ENCODE measurements around the gene ZNF564. TPM values are rescaled to one million over a fixed set of nuclear protein-coding genes. Genes with fewer than 3 reads are reported as not detected.

Gene ZNF564
- total and polyA plus RNA-seq, 2 of the 13 experiments (the other 11 are each of a cell fraction or from before 2014, with no cell fraction given), result 2.3 to 11.1 TPM

DNA sequence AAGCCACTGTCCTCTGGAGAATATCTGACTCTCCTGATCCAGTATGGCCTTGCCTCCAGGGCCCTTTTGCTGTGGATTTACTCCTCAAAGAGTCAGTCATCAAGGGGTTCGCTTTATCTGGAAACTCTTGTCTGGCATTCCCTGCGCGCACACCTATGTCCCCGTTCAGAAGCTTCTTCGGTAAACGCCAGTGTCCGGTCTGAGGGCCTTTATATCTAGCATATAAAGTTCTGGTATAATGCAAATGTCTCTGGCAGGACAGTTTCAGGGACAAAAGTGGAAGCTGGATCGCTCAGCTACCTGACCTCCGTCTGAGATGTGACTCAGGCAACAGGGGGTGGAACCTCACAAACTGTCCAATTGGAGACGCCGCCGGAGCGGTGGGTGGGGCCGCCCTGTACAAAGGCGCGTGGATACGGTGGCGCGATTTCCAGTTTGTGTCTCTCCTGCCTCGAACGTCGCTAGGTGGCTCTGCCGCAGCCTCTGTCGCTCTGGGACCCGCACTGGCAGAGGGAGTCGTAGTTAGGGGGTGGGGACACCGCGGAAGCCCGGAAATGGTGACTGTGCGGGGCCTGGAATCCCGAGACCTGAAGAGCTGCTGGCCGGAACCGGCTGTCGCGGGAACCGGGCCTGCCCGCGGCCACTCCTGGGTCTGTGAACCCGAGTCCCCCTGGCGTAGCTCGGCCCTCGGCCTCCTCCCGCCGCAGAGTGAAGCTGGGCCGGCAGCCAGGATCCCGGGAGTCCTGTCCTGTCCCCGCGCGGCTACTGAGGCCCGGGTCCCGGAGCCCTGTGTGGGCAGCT, 56.1 kb downstream of the ZNF564 start (continued):
- TF ChIP-seq, protein P1, sequence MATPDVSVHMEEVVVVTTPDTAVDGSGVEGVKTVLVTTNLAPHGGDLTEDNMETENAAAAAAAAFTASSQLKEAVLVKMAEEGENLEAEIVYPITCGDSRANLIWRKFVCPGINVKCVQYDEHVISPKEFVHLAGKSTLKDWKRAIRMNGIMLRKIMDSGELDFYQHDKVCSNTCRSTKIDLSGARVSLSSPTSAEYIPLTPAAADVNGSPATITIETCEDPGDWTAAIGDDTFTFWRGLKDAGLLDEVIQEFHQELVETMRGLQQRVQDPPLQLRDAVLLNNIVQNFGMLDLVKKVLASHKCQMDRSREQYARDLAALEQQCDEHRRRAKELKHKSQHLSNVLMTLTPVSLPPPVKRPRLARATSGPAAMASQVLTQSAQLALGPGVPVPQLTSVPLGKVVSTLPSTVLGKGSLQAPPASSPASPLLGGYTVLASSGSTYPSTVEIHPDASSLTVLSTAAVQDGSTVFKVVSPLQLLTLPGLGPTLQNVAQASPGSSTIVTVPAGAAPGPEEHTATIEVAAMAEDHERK (CRISPR knock-in tag; IDR thresholded peaks at IDR 0.05; ENCODE audit: low read depth), result no peak
- TF ChIP-seq ZFAT (CRISPR knock-in tag; conservative IDR thresholded peaks at IDR 0.05) (no peak), PHB2 (IDR thresholded peaks at IDR 0.05; ENCODE audit: partially characterized antibody) (no peak), SALL1 (CRISPR knock-in tag; IDR thresholded peaks at IDR 0.05) (peak; percentile 92), SP5 (CRISPR knock-in tag; IDR thresholded peaks at IDR 0.05; ENCODE audit: borderline replicate concordance, low read depth) (peak; percentile 81), SIX4 (CRISPR knock-in tag; IDR thresholded peaks at IDR 0.05) (peak; percentile 35; the same call in 1 of the 2 replicates), IKZF4 (CRISPR knock-in tag; IDR thresholded peaks at IDR 0.05; ENCODE audit: borderline replicate concordance, low read depth, not compliant biosample characterization) (no peak), HCFC1 (IDR thresholded peaks at IDR 0.05; ENCODE audit: low read depth, low read length) (no peak), AHR (CRISPR knock-in tag; IDR thresholded peaks at IDR 0.05) (peak; percentile 78; the same call in 1 of the 2 replicates), BRD4 (CRISPR knock-in tag; IDR thresholded peaks at IDR 0.05) (no peak), ZNF205 (CRISPR knock-in tag; IDR thresholded peaks at IDR 0.05) (0 out of 2 replicates have a peak, but pooled peaks have one; percentile 63), SOX5 (CRISPR knock-in tag; IDR thresholded peaks at IDR 0.05; ENCODE audit: borderline replicate concordance) (peak; percentile 57; the same call in 1 of the 2 replicates), ZMYM4 (CRISPR knock-in tag; IDR thresholded peaks at IDR 0.05) (peak; percentile 95), NCOA5 (CRISPR knock-in tag; IDR thresholded peaks at IDR 0.05) (no peak), ZNF768 (CRISPR knock-in tag; IDR thresholded peaks at IDR 0.05) (peak; percentile 70)
- TF ChIP-seq, protein P2, sequence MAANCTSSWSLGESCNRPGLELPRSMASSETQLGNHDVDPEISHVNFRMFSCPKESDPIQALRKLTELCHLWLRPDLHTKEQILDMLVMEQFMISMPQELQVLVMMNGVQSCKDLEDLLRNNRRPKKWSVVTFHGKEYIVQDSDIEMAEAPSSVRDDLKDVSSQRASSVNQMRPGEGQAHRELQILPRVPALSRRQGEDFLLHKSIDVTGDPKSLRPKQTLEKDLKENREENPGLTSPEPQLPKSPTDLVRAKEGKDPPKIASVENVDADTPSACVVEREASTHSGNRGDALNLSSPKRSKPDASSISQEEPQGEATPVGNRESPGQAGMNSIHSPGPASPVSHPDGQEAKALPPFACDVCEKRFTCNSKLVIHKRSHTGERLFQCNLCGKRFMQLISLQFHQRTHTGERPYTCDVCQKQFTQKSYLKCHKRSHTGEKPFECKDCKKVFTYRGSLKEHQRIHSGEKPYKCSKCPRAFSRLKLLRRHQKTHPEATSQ (CRISPR knock-in tag; IDR thresholded peaks at IDR 0.05; ENCODE audit: borderline replicate concordance), result peak; percentile 91
- TF ChIP-seq, protein P3, sequence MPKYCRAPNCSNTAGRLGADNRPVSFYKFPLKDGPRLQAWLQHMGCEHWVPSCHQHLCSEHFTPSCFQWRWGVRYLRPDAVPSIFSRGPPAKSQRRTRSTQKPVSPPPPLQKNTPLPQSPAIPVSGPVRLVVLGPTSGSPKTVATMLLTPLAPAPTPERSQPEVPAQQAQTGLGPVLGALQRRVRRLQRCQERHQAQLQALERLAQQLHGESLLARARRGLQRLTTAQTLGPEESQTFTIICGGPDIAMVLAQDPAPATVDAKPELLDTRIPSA (CRISPR knock-in tag; IDR thresholded peaks at IDR 0.05; ENCODE audit: borderline replicate concordance), result no peak
- TF ChIP-seq, protein P4, sequence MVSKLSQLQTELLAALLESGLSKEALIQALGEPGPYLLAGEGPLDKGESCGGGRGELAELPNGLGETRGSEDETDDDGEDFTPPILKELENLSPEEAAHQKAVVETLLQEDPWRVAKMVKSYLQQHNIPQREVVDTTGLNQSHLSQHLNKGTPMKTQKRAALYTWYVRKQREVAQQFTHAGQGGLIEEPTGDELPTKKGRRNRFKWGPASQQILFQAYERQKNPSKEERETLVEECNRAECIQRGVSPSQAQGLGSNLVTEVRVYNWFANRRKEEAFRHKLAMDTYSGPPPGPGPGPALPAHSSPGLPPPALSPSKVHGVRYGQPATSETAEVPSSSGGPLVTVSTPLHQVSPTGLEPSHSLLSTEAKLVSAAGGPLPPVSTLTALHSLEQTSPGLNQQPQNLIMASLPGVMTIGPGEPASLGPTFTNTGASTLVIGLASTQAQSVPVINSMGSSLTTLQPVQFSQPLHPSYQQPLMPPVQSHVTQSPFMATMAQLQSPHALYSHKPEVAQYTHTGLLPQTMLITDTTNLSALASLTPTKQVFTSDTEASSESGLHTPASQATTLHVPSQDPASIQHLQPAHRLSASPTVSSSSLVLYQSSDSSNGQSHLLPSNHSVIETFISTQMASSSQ (IDR thresholded peaks at IDR 0.05; ENCODE audit: low read depth), result no peak
- TF ChIP-seq, protein P4 (CRISPR knock-in tag; IDR thresholded peaks at IDR 0.05; ENCODE audit: borderline replicate concordance), result peak; percentile 78
- TF ChIP-seq, protein P5, sequence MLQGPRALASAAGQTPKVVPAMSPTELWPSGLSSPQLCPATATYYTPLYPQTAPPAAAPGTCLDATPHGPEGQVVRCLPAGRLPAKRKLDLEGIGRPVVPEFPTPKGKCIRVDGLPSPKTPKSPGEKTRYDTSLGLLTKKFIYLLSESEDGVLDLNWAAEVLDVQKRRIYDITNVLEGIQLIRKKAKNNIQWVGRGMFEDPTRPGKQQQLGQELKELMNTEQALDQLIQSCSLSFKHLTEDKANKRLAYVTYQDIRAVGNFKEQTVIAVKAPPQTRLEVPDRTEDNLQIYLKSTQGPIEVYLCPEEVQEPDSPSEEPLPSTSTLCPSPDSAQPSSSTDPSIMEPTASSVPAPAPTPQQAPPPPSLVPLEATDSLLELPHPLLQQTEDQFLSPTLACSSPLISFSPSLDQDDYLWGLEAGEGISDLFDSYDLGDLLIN (CRISPR knock-in tag; IDR thresholded peaks at IDR 0.05; ENCODE audit: borderline replicate concordance), result no peak
